HFFc6 (cell line): ENCODE data around the gene NEDD1. TPM values are rescaled to one million over a fixed set of nuclear protein-coding genes. Genes with fewer than 3 reads are reported as not detected.

ENCODE experiments used
- DNase-seq: peaks from one replicate; pipeline ENCODE4 v3.0.0-alpha.2; 2018
- H3K27ac Mint-ChIP-seq: 2 replicates; pipeline ENCODE4 v1.8.0; 2020; ENCODE audit warnings: mild to moderate bottlenecking, mixed read lengths
- H3K27me3 Mint-ChIP-seq: 2 replicates; pipeline ENCODE4 v1.8.0; 2021; ENCODE audit warnings: mild to moderate bottlenecking, moderate library complexity, mixed read lengths; ENCODE audit not compliant: insufficient read depth
- H3K36me3 Mint-ChIP-seq: 2 replicates; pipeline ENCODE4 v1.8.0; 2021; ENCODE audit warnings: low read depth, mixed read lengths
- H3K4me1 Mint-ChIP-seq: 2 replicates; pipeline ENCODE4 v1.8.0; 2020; ENCODE audit warnings: low read depth, mixed read lengths
- H3K4me3 Mint-ChIP-seq: 2 replicates; pipeline ENCODE4 v1.8.0; 2020; ENCODE audit warnings: mild to moderate bottlenecking, moderate library complexity, mixed read lengths
- H3K9me3 Mint-ChIP-seq: 2 replicates; pipeline ENCODE4 v1.8.0; 2020; ENCODE audit warnings: mild to moderate bottlenecking, mixed read lengths
- CTCF ChIP-seq: fragments of 200-600 bp; sonication (generic); IDR thresholded peaks from 2 replicates; pipeline ENCODE4 v1.5.0; 2021; ENCODE audit warnings: antibody characterized with exemption, mild to moderate bottlenecking
- total RNA-seq, 6 experiments: library from RNA; stranded (reverse); fragmentation: NEBNext Ultra II Directional; extraction: Animal tissue kit (Norgen Biotek cat#: 25700); gene quantifications; 2 replicates in 1 of 6; 3 replicates in 5 of 6; pipeline ENCODE4 v1.2.3, GENCODE V29; 2021

Gene NEDD1
- total RNA-seq, 6 experiments from 2014 or later, result 51.1 to 106 (median 60.7) TPM

- no peak for DNase-seq
- no peak for TF ChIP-seq CTCF
- Mint-ChIP-seq H3K27me3 (no peaks in the 10 kb centered on the region), H3K4me3 (no peak overlapping the region), H3K9me3 (no peaks in the 10 kb centered on the region), H3K36me3 (peaks cover 52% of the 10 kb centered on the region), H3K4me1 (peaks cover 49% of the 10 kb centered on the region), H3K27ac (peak overlapping the region; percentile 53; the same call in 1 of the 2 replicates)
Observed at GRCh38 chr12:96912943-96913342, 5.9 kb downstream of the NEDD1 start.

- H3K27me3 Mint-ChIP-seq, result no peaks in the 10 kb centered on the region
- H3K36me3 Mint-ChIP-seq, result peaks cover 57% of the 10 kb centered on the region
- no peak for TF ChIP-seq CTCF
- H3K4me1 Mint-ChIP-seq, result peaks cover 6% of the 10 kb centered on the region
- H3K27ac Mint-ChIP-seq, result no peak overlapping the region
- no peaks in the 10 kb centered on the region for H3K9me3 Mint-ChIP-seq
- DNase-seq, result no peak
- H3K4me3 Mint-ChIP-seq, result no peak overlapping the region
Observed at GRCh38 chr12:96919510-96920210, 12.6 kb downstream of the NEDD1 start.

- peaks cover 42% of the 10 kb centered on the region for H3K36me3 Mint-ChIP-seq
- H3K4me3 Mint-ChIP-seq, result no peak overlapping the region
- no peaks in the 10 kb centered on the region for H3K27me3 Mint-ChIP-seq
- no peaks in the 10 kb centered on the region for H3K9me3 Mint-ChIP-seq
- DNase-seq, result no peak
- H3K4me1 Mint-ChIP-seq, result no peaks in the 10 kb centered on the region
- TF ChIP-seq CTCF, result no peak
- H3K27ac Mint-ChIP-seq, result no peak overlapping the region
Observed at GRCh38 chr12:96948782-96949181, 41.7 kb downstream of the NEDD1 start.

GRCh38 chr12:96979532-96979931 lies 72.5 kb downstream of the NEDD1 start:
- H3K36me3 Mint-ChIP-seq, result no peaks in the 10 kb centered on the region
- no peaks in the 10 kb centered on the region for H3K27me3 Mint-ChIP-seq
- TF ChIP-seq CTCF, result no peak
- DNase-seq, result no peak
- H3K27ac Mint-ChIP-seq, result no peak overlapping the region
- peaks cover 13% of the 10 kb centered on the region for H3K4me1 Mint-ChIP-seq
- H3K9me3 Mint-ChIP-seq, result no peaks in the 10 kb centered on the region
- no peak overlapping the region for H3K4me3 Mint-ChIP-seq

- no peaks in the 10 kb centered on the region for H3K36me3 Mint-ChIP-seq
- H3K4me3 Mint-ChIP-seq, result peak overlapping the region; percentile 7; the same call in 1 of the 2 replicates
- no peaks in the 10 kb centered on the region for H3K9me3 Mint-ChIP-seq
- no peaks in the 10 kb centered on the region for H3K27me3 Mint-ChIP-seq
- H3K27ac Mint-ChIP-seq, result peak overlapping the region; percentile 55
- peak; percentile 90 for DNase-seq
- no peak for TF ChIP-seq CTCF
- H3K4me1 Mint-ChIP-seq, result peaks cover 13% of the 10 kb centered on the region
Observed at GRCh38 chr12:96980991-96981414, 73.9 kb downstream of the NEDD1 start.
